HepG2 (cell line): ENCODE measurements around the gene CLDND2. TPM values are rescaled to one million over a fixed set of nuclear protein-coding genes. Genes with fewer than 3 reads are reported as not detected.

ENCODE experiments used
- HNRNPLL ChIP-seq: fragments of 200-400 bp; formaldehyde crosslinking; IDR thresholded peaks from 2 replicates; pipeline ENCODE4 v1.6.1; 2017; ENCODE audit warnings: mild to moderate bottlenecking, low read depth, low read length; ENCODE audit not compliant: poor library complexity, severe bottlenecking
- ONECUT2 ChIP-seq: sonication (generic); formaldehyde crosslinking; IDR thresholded peaks from 2 replicates; pipeline ENCODE4 v1.4.0; 2020; ENCODE audit warnings: missing genetic modification reagents
- PRPF4 ChIP-seq: fragments of 200-400 bp; formaldehyde crosslinking; IDR thresholded peaks from 2 replicates; pipeline ENCODE4 v1.6.1; 2016; ENCODE audit warnings: low read length, low read depth; ENCODE audit not compliant: poor library complexity, severe bottlenecking
- ZFP82 ChIP-seq: sonication (generic); formaldehyde crosslinking; IDR thresholded peaks from 2 replicates; pipeline ENCODE4 v1.5.1; 2020; ENCODE audit warnings: mild to moderate bottlenecking, missing genetic modification reagents, borderline replicate concordance
- ZNF550 ChIP-seq: sonication (generic); formaldehyde crosslinking; IDR thresholded peaks from 2 replicates; pipeline ENCODE4 v1.4.0; 2020; ENCODE audit warnings: mild to moderate bottlenecking, missing genetic modification reagents, borderline replicate concordance
- ZNF607 ChIP-seq: sonication (generic); formaldehyde crosslinking; IDR thresholded peaks from 2 replicates; pipeline ENCODE4 v1.5.1; 2020; ENCODE audit warnings: missing genetic modification reagents, mild to moderate bottlenecking, borderline replicate concordance
- polyA plus RNA-seq, 8 experiments: library from polyadenylated mRNA; depleted of rRNA in 3 of 8; stranded (reverse) in 7 of 8; unstranded in 1 of 8; fragments of >200 nt; fragmentation: Illumina TruSeq in 4 of 8; extraction: Trizol in 4 of 8; gene quantifications; 2 replicates each; pipeline versions ENCODE4 v1.2.1 to v1.2.3, GENCODE V29; 2011 to 2016; ENCODE audit warnings: low read depth in 4 of 8, missing spikeins in 1 of 8, mixed read lengths in 1 of 8; ENCODE audit not compliant: insufficient read depth in 1 of 8
- total RNA-seq, 5 experiments: library from RNA; depleted of rRNA; stranded (reverse); fragments of >200 nt; fragmentation: Illumina TruSeq; extraction: Trizol; gene quantifications; 2 replicates each; pipeline ENCODE4 v1.2.3, GENCODE V29; 2016; ENCODE audit warnings: low read depth in 1 of 5
- TF ChIP-seq, protein P1 (sequence below): sonication (generic); formaldehyde crosslinking; IDR thresholded peaks from 2 replicates; pipeline ENCODE4 v1.4.0; 2020; ENCODE audit warnings: missing genetic modification reagents, borderline replicate concordance
- TF ChIP-seq, protein P2 (sequence below): sonication (generic); formaldehyde crosslinking; IDR thresholded peaks from 2 replicates; pipeline ENCODE4 v1.5.0; 2020; ENCODE audit warnings: mild to moderate bottlenecking, missing genetic modification reagents, borderline replicate concordance
- TF ChIP-seq, protein P3 (sequence below): sonication (generic); formaldehyde crosslinking; IDR thresholded peaks from 2 replicates; pipeline ENCODE4 v1.4.0; 2020; ENCODE audit warnings: low read depth, missing genetic modification reagents
- TF ChIP-seq, protein P4 (sequence below): IDR thresholded peaks from 2 replicates; pipeline ENCODE4 v1.6.1; 2016; ENCODE audit warnings: control low read depth
- TF ChIP-seq, protein P5 (sequence below): sonication (generic); formaldehyde crosslinking; conservative IDR thresholded peaks from 2 replicates; pipeline ENCODE4 v1.5.0; 2020; ENCODE audit warnings: missing genetic modification reagents

Gene CLDND2
- total and polyA plus RNA-seq, 2 of the 13 experiments (the other 11 are each of a cell fraction or from before 2014, with no cell fraction given) = 0.84 to 1.8 TPM

DNA sequence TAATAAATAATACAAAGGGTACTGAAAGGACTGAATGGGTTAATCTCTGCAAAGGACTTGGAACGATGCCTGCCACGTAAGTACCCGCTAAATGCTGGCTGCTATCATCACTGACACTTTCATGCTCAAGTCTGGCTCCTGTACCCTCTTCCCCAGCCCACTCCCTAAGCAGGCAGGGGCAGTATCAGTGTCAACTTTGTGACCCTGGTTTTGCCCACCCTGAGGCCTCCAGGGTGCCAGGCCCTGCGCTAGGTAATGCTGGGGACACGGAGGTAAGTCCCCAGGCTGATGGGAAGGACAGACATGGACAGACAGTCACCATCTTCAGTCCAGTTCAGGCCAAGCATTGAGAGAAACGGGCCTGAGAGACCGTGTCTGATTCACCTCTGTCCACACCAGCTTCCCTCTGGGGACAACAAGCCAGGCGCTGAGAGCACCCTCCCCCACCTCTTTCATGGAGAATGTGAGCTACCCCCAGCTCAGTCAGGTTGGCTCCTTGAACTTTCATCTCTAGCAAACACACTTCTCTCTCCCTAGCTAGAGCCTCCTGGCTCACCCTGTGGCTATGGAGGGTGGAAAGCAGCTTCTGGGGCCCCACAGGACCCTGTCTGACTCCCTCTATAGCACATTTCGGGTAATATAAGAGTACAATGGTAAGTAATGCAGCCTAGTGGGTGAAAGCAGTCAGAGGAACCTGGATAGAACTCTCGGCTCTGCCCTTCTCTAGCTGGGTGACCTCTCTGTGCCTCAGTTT is 3.4 kb downstream of the CLDND2 start (continued):
- TF ChIP-seq, protein P1, sequence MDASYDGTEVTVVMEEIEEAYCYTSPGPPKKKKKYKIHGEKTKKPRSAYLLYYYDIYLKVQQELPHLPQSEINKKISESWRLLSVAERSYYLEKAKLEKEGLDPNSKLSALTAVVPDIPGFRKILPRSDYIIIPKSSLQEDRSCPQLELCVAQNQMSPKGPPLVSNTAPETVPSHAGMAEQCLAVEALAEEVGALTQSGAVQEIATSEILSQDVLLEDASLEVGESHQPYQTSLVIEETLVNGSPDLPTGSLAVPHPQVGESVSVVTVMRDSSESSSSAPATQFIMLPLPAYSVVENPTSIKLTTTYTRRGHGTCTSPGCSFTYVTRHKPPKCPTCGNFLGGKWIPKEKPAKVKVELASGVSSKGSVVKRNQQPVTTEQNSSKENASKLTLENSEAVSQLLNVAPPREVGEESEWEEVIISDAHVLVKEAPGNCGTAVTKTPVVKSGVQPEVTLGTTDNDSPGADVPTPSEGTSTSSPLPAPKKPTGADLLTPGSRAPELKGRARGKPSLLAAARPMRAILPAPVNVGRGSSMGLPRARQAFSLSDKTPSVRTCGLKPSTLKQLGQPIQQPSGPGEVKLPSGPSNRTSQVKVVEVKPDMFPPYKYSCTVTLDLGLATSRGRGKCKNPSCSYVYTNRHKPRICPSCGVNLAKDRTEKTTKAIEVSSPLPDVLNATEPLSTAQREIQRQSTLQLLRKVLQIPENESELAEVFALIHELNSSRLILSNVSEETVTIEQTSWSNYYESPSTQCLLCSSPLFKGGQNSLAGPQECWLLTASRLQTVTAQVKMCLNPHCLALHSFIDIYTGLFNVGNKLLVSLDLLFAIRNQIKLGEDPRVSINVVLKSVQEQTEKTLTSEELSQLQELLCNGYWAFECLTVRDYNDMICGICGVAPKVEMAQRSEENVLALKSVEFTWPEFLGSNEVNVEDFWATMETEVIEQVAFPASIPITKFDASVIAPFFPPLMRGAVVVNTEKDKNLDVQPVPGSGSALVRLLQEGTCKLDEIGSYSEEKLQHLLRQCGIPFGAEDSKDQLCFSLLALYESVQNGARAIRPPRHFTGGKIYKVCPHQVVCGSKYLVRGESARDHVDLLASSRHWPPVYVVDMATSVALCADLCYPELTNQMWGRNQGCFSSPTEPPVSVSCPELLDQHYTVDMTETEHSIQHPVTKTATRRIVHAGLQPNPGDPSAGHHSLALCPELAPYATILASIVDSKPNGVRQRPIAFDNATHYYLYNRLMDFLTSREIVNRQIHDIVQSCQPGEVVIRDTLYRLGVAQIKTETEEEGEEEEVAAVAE (CRISPR knock-in tag) = 0 out of 2 replicates have a peak, but pooled peaks have one; percentile 56
- TF ChIP-seq ZNF550 (no peak), ZFP82 (peak; percentile 72; the same call in 1 of the 2 replicates), ONECUT2 (CRISPR knock-in tag) (0 out of 2 replicates have a peak, but pooled peaks have one; percentile 28), HNRNPLL (peak; percentile 26), PRPF4 (peak; percentile 84), ZNF607 (CRISPR knock-in tag) (peak; percentile 55; the same call in 1 of the 2 replicates)
- TF ChIP-seq, protein P2, sequence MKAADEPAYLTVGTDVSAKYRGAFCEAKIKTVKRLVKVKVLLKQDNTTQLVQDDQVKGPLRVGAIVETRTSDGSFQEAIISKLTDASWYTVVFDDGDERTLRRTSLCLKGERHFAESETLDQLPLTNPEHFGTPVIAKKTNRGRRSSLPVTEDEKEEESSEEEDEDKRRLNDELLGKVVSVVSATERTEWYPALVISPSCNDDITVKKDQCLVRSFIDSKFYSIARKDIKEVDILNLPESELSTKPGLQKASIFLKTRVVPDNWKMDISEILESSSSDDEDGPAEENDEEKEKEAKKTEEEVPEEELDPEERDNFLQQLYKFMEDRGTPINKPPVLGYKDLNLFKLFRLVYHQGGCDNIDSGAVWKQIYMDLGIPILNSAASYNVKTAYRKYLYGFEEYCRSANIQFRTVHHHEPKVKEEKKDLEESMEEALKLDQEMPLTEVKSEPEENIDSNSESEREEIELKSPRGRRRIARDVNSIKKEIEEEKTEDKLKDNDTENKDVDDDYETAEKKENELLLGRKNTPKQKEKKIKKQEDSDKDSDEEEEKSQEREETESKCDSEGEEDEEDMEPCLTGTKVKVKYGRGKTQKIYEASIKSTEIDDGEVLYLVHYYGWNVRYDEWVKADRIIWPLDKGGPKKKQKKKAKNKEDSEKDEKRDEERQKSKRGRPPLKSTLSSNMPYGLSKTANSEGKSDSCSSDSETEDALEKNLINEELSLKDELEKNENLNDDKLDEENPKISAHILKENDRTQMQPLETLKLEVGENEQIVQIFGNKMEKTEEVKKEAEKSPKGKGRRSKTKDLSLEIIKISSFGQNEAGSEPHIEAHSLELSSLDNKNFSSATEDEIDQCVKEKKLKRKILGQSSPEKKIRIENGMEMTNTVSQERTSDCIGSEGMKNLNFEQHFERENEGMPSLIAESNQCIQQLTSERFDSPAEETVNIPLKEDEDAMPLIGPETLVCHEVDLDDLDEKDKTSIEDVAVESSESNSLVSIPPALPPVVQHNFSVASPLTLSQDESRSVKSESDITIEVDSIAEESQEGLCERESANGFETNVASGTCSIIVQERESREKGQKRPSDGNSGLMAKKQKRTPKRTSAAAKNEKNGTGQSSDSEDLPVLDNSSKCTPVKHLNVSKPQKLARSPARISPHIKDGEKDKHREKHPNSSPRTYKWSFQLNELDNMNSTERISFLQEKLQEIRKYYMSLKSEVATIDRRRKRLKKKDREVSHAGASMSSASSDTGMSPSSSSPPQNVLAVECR = peak; percentile 29; the same call in 1 of the 2 replicates
- TF ChIP-seq, protein P3, sequence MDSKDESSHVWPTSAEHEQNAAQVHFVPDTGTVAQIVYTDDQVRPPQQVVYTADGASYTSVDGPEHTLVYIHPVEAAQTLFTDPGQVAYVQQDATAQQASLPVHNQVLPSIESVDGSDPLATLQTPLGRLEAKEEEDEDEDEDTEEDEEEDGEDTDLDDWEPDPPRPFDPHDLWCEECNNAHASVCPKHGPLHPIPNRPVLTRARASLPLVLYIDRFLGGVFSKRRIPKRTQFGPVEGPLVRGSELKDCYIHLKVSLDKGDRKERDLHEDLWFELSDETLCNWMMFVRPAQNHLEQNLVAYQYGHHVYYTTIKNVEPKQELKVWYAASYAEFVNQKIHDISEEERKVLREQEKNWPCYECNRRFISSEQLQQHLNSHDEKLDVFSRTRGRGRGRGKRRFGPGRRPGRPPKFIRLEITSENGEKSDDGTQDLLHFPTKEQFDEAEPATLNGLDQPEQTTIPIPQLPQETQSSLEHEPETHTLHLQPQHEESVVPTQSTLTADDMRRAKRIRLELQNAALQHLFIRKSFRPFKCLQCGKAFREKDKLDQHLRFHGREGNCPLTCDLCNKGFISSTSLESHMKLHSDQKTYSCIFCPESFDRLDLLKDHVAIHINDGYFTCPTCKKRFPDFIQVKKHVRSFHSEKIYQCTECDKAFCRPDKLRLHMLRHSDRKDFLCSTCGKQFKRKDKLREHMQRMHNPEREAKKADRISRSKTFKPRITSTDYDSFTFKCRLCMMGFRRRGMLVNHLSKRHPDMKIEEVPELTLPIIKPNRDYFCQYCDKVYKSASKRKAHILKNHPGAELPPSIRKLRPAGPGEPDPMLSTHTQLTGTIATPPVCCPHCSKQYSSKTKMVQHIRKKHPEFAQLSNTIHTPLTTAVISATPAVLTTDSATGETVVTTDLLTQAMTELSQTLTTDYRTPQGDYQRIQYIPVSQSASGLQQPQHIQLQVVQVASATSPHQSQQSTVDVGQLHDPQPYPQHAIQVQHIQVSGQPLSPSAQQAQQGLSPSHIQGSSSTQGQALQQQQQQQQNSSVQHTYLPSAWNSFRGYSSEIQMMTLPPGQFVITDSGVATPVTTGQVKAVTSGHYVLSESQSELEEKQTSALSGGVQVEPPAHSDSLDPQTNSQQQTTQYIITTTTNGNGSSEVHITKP (CRISPR knock-in tag) = peak; percentile 65; the same call in 1 of the 2 replicates
- TF ChIP-seq, protein P4, sequence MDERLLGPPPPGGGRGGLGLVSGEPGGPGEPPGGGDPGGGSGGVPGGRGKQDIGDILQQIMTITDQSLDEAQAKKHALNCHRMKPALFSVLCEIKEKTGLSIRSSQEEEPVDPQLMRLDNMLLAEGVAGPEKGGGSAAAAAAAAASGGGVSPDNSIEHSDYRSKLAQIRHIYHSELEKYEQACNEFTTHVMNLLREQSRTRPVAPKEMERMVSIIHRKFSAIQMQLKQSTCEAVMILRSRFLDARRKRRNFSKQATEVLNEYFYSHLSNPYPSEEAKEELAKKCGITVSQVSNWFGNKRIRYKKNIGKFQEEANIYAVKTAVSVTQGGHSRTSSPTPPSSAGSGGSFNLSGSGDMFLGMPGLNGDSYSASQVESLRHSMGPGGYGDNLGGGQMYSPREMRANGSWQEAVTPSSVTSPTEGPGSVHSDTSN (CRISPR knock-in tag) = no peak
- TF ChIP-seq, protein P5, sequence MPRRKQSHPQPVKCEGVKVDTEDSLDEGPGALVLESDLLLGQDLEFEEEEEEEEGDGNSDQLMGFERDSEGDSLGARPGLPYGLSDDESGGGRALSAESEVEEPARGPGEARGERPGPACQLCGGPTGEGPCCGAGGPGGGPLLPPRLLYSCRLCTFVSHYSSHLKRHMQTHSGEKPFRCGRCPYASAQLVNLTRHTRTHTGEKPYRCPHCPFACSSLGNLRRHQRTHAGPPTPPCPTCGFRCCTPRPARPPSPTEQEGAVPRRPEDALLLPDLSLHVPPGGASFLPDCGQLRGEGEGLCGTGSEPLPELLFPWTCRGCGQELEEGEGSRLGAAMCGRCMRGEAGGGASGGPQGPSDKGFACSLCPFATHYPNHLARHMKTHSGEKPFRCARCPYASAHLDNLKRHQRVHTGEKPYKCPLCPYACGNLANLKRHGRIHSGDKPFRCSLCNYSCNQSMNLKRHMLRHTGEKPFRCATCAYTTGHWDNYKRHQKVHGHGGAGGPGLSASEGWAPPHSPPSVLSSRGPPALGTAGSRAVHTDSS (CRISPR knock-in tag) = no peak
